ENCODE measurements around the gene NDUFB5.
A peak's percentile ranks its signal among the peaks of the same experiment; 100 is the strongest.

The NDUFB5 gene

GRCh38 chr3:179604321-179605078 lies at the start of gene NDUFB5, which contains the start of gene MRPL47:
Gene NDUFB5 (plus strand): TSS chr3:179604794. CDS start chr3:179604816, 22 bp downstream.
Gene MRPL47 (minus strand): TSS chr3:179604638. CDS start chr3:179604624, 14 bp downstream.
- peak; percentile 87 to 94 for DNase-seq (ENCODE audit: low read depth in 1 of 2, low spot score in 1 of 2)

- peak in 1 of 2 donors; percentile 17 for DNase-seq (ENCODE audit: low read depth in 1 of 2, low spot score in 1 of 2)
Observed at GRCh38 chr3:179558742-179559364, 45.7 kb upstream of the NDUFB5 start.

GRCh38 chr3:179560791-179561190 lies 43.8 kb upstream of the NDUFB5 start:
- DNase-seq (ENCODE audit: low read depth in 1 of 2, low spot score in 1 of 2): no peak

GRCh38 chr3:179562591-179563270 lies 41.9 kb upstream of the NDUFB5 start, which contains the start of gene ACTL6A:
Gene ACTL6A (plus strand): TSS chr3:179562926. CDS start chr3:179563093, 167 bp downstream.
- peak; percentile 96 to 99 for DNase-seq (ENCODE audit: low read depth in 1 of 2, low spot score in 1 of 2)

GRCh38 chr3:179563271-179563783 lies 41.3 kb upstream of the NDUFB5 start:
- peak; percentile 43 to 64 for DNase-seq (ENCODE audit: low read depth in 1 of 2, low spot score in 1 of 2)

- no peak for DNase-seq (ENCODE audit: low read depth in 1 of 2, low spot score in 1 of 2)
Observed at GRCh38 chr3:179565496-179565895, 39.1 kb upstream of the NDUFB5 start.

GRCh38 chr3:179580992-179581391 lies 23.6 kb upstream of the NDUFB5 start:
- no peak for DNase-seq (ENCODE audit: low read depth in 1 of 2, low spot score in 1 of 2)

GRCh38 chr3:179589143-179589542 lies 15.5 kb upstream of the NDUFB5 start:
- DNase-seq (ENCODE audit: low read depth in 1 of 2, low spot score in 1 of 2): no peak

GRCh38 chr3:179590669-179591068 lies 13.9 kb upstream of the NDUFB5 start:
- DNase-seq (ENCODE audit: low read depth in 1 of 2, low spot score in 1 of 2): no peak

- DNase-seq (ENCODE audit: low read depth in 1 of 2, low spot score in 1 of 2): no peak
Observed at GRCh38 chr3:179591313-179591712, 13.3 kb upstream of the NDUFB5 start.

GRCh38 chr3:179599531-179599930 lies 5.1 kb upstream of the NDUFB5 start:
- DNase-seq (ENCODE audit: low read depth in 1 of 2, low spot score in 1 of 2): no peak

- no peak for DNase-seq (ENCODE audit: low read depth in 1 of 2, low spot score in 1 of 2)
Observed at GRCh38 chr3:179603321-179603720, 1.3 kb upstream of the NDUFB5 start.

- no peak for DNase-seq (ENCODE audit: low read depth in 1 of 2, low spot score in 1 of 2)
Observed at GRCh38 chr3:179603831-179604230, 763 bp upstream of the NDUFB5 start.

GRCh38 chr3:179606534-179607085 lies 2.0 kb downstream of the NDUFB5 start:
- DNase-seq (ENCODE audit: low read depth in 1 of 2, low spot score in 1 of 2): no peak

GRCh38 chr3:179608931-179609720 lies 4.5 kb downstream of the NDUFB5 start:
- peak in 1 of 2 donors; percentile 14 for DNase-seq (ENCODE audit: low read depth in 1 of 2, low spot score in 1 of 2)

GRCh38 chr3:179610066-179610465 lies 5.5 kb downstream of the NDUFB5 start:
- DNase-seq (ENCODE audit: low read depth in 1 of 2, low spot score in 1 of 2): no peak

- no peak for DNase-seq (ENCODE audit: low read depth in 1 of 2, low spot score in 1 of 2)
Observed at GRCh38 chr3:179613807-179614206, 9.2 kb downstream of the NDUFB5 start.

GRCh38 chr3:179615458-179616173 lies 11.0 kb downstream of the NDUFB5 start:
- no peak for DNase-seq (ENCODE audit: low read depth in 1 of 2, low spot score in 1 of 2)

- DNase-seq (ENCODE audit: low read depth in 1 of 2, low spot score in 1 of 2): no peak
Observed at GRCh38 chr3:179622023-179622422, 17.4 kb downstream of the NDUFB5 start.

- DNase-seq (ENCODE audit: low read depth in 1 of 2, low spot score in 1 of 2): no peak
Observed at GRCh38 chr3:179624451-179624850, 19.9 kb downstream of the NDUFB5 start.

Data from activated CD4-positive, alpha-beta T cell treated with anti-CD3 and anti-CD28 coated beads, Interleukin-2, amount 50 U/mL, for 24 hours (primary cell).